NCI-H2107 treated with DMSO at 0.1 percent for 48 hours (cell line): ENCODE measurements around the gene TEX52.

Experiments
- DNase-seq: peaks from one replicate; lab custom pipeline; 2025; ENCODE audit not compliant: unreplicated experiment; lab: John Stamatoyannopoulos, UW

TEX52 gene

DNA sequence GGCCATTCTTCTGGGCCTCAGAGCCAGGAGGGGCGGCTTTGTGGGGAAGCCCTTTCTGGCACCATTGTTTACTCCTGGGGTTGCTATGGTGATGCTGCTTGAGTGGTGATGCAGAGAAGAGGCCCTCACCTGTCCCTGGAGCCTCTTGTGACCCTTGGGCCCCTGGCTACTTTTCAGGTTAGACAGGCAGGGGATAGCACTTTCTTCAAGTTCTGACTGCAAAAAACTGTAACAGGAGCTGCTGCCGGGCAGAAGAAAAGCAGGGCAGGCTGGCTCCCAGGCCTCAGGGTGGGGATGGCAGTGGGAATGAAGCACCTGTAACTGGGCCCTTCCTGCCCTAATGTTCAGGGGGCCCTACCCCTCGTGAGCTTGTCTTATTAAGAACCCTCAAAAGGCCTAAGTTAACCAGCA, at the start of gene TEX52:
TEX52 (minus strand) TSS at position 19 of the 411 bp plus-strand sequence; CDS start at position 6, 13 bp downstream.
- DNase-seq = no peak

DNA sequence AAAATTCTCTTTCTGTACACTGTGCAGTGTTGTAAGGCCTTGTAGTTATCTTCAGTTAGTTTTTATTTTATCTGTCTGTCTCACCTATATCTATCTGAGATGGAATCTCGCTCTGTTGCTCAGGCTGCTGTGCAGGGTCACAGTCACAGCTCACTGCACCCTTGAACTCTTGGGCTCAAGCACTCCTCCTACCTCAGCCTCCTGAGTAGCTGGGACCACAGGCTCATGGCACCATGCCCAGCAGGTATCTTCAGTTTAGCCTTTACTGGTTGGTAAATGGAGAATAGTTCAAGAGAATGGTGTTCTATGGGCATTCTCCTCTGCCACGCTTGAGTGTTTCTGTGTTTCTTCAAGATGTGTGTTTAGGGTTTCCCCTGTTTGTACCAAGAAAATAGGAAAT, 47.4 kb upstream of the TEX52 start:
- DNase-seq = peak; percentile 18

DNA sequence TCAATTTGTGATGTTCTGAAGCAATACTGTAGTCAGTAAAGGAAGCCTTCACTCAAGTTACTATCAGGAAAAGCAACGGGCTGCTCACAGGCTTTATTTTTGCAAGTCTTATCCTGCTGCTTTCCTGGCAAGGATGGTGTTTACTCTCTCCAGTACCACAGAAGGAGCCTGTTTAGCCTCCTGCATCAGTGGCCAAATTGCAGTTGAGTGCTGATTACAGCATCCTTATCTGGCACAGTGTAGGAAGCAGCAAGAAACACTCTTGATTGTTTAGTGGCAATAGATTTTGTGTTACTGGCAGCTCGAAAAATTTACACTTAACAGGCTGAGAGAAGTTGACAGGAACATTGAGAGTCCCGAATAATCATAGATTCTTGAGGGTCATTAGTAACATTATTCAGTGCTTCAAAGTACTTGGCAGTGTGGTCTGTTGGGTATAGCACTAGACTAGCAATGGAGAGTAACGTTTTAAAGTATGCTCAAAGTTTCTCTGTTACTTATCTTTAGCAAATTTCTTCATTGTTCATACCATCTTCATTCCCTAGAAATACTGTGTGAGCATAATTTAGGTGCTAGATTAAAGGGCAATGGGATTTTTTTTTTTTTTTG, 45.5 kb upstream of the TEX52 start:
- peak; percentile 81 for DNase-seq

DNA sequence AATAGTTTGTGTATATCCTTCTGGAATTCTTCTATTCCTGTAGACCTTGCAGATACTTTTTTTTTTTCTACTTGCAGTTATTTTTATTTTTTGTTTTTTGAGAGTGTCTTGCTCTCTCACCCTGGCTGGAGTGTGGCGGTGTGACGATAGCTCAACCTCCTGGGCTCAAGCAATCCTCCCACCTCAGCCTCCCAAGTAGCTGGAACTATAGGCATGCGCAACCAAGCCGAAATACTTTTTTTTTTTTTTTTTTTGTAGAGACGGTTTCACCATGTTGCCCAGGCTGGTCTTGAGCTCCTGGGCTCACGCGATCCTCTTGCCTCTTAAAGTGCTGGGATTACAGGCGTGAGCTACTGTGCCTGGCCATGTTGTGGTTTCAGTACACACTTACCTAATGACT, 43.8 kb upstream of the TEX52 start:
- DNase-seq = no peak

DNA sequence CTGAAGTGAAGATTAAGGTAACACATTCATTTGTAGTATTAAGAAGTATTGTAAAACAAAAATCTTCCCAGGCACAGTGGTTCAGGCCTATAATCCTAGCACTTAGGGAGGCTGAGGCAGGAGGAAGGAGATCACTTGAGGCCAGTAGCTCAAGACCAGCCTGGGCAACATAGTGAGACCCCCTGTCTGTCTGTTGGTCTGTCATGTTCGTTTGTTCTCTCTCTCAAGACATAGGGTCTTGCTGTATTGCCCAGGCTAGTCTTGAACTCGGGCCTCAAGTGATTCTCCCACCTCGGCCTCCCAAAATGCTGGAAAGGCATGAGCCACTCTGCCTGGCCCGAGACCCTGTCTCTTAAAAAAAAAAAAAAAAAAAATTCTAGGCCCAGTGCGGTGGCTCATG, 40.6 kb upstream of the TEX52 start:
- no peak for DNase-seq

DNA sequence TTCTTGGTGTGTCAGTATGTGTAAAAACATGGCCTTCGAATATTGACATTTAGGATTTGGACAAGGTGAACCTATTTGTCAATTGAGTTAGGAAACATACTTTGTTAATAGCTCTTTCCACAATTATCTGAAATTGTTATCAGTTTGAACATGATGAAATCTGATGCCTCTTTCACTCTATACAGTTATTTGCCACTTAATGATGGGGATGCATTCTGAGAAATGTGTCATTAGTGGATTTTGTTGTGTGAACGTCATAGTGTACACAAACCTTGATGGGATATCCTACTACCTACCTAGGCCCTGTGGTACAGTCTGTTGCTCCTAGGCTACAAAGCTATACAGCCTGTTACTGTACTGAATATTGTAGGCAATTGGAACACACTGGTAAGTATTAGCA, 38.7 kb upstream of the TEX52 start:
- DNase-seq = no peak

DNA sequence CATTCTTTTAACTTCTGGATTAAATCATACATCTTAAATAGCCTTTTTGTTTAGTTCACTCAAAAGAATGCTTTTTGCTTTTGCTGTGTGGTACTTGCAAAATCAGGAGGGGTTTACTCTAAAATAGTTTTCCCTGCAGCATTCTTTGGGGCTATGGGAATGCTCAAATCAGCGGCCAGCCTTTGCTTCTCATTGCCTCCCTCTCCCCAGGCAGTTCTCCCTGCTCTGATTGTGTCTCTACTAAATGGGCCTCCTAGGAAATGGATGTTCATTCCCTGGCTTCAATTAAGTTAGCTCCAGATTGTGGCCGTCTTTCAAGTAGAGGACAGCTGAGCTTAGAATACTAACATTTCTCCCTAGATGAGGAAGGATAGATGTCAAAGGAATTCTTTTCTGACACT, 38.2 kb upstream of the TEX52 start:
- DNase-seq = no peak

DNA sequence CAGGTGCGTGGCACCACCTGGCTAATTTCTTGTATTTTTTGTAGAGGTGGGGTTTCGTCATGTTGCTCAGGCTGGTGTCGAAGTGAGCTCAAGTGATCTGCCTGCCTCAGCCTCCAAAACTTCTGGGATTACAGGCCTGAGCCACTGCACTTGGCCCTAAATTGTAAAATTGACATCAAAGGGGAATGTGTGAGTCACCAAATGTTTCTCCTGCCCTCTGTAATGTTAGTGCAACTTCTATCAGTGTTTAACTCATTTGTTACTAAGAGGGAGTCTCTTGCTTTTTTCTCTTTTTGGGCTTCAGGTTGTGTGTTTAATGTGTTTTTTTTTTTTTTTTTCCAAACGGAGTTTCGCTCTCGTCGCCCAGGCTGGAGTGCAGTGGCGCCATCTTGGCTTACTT, 36.2 kb upstream of the TEX52 start:
- no peak for DNase-seq

DNA sequence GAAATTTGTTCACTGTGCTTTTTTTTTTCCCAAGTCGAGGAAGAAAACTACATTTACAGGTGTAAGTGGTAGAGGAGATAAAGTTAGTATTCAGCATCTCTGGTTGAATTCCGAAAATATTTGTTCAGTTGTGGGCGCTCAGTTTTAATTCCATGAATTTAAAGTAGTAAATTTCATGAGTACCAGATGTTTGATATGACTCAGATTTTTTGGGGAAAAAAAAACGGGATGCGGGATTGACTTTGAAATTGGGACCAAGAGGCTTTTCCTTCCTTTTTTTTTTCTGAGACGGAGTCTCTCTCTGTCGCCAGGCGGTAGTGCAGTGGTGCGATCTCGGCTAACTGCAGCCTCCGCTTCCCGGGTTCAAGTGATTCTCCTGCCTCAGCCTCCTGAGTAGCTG, 35.4 kb upstream of the TEX52 start:
- DNase-seq = no peak

DNA sequence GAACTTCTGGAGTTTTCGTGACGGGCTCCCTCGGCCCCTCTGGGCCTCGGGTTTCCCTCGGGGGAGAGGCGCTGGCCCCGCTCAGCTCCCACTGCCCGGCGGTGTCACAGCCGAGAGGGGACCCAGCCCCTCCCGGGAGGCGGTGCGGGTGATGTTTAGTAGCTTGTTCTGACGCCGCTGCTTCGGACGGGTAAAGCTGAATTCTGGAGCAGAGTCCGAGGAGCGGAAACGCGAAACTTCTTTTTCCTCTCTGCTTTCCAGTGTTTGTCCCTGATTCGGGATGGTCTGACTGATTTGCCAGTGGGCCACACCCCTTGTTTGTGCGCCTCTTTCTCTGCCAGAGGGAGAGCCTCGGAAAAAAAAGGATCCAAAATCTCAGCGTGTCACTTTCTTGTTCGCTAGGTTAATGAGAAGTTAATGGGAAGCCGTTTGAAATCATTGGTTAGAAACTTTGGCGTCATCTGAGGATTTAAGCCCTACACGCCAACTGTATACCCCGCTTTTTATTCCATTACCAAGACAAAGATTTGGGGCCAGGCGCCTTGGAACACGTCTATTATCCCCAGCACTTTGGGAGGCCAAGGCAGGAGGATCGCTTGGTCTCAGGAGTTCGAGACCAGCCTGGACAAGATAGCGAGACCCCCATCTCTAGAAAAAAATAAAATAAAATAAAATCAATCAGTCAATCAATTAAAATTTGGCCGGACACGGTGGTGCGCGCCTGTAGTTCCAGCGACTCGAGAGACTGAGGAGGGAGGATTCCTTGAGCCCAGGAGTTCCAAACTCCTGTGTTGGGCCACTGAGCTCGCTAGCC, 34.6 kb upstream of the TEX52 start:
- peak; percentile 23 for DNase-seq

DNA sequence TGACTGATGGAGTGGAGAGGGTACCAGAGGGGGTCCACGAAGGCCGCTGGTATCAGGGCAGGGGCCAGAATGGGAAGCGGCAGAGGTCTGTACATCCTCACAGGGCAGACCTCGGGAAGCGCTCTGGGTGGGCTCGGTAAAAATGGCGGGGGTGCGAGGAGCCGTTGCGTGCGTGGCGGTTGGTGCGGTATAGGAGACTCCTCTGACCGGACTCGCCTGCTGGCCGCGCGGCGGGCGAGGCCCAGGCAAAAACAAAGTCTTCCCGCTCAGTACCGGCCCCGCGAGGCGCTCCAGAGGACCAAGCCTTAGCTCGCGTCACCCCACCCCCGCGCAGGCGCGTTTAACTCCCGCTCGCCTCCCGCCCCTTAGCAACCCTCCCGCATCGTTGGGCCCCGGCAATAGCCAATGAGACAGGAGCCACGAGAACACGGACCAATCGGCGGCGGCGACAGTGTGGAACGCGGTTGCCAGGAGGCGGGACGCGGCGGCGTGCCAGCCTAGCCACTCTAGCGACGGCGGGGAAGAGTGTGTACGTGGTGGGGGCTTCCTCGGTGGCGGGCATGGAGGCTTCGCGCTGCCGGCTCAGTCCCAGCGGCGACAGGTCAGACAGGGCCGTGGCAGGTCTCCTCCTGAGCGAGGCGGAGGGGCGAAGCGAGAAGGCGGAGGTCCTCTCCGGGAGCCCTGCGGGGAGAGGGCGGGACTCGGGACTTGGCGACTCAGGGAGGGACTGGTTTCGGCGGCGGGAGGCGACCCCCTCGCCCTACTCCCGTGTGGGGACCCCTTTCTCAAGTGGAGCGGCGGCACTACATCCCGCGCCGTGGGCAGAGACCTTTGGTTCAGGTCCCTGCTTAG, 33.8 kb upstream of the TEX52 start, which contains the start of gene TULP3:
TULP3 (plus strand) TSS at position 504 of the 852 bp plus-strand sequence; CDS start at position 561, 57 bp downstream.
- peak; percentile 94 for DNase-seq

DNA sequence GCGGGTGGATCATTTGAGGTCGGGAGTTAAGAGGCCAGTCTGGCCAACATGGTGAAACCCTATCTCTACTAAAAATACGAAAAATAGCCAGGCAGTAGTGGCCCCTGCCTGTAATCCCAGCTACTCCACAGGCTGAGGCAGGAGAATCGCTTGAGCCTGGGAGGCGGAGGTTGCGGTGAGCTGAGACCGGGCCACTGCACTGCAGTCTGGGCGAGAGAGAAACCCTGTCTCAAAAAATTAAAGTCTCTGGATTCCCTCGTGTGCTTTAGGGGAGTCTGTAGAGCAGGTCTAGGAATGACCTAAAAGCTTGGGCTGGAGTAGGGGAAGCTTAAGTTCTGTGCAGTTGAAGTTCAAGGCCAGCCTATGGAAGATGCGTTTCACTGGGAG, 33.2 kb upstream of the TEX52 start:
- no peak for DNase-seq

DNA sequence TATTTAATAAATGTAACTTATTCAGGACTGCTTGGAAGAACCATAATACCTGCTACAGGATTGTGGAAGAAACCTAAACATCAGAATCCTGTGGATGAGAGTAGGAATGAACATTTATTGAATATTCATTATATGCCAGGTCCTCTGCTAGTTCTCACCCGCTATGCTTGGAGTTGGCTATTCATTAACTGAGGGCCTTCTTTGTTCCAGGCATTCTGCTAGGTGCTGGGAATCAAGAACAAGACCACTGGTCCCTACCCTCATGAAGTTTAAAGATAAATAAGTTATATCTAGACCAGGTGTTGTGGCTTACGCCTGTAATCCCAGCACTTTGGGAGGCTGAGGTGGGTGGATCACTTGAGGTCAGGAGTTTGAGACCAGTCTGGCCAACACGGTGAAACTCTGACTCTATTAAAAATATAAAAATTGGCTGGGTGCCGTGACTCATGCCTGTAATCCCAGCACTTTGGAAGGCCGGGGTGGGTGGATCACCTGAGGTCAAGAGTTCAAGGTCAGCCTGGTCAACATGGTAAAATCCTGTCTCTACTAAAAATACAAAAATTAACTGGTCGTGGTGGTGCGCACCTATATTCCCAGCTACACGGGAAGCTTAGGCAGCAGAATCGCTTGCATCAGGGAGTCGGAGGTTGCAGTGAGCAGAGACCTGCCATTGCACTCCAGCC, 30.1 kb upstream of the TEX52 start:
- no peak for DNase-seq

DNA sequence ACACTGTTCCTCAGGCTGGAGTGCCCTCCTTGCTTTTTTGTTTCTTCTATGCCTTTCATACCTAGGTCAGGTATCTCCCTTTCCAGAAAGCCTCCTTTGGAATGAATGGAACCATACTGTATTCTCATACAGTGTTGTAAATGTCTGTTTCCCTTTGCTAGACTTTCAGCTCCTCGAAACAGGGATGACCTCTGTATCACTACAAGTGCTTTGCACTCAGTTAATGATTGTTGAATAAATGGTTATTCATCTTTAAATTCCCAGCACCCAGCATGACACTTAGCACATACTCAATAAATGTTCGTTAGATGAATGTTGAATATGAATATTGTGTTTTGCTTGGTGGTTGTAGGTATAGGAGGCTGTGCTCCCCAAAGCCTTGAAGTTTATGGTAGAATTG, 28.0 kb upstream of the TEX52 start:
- DNase-seq = no peak

DNA sequence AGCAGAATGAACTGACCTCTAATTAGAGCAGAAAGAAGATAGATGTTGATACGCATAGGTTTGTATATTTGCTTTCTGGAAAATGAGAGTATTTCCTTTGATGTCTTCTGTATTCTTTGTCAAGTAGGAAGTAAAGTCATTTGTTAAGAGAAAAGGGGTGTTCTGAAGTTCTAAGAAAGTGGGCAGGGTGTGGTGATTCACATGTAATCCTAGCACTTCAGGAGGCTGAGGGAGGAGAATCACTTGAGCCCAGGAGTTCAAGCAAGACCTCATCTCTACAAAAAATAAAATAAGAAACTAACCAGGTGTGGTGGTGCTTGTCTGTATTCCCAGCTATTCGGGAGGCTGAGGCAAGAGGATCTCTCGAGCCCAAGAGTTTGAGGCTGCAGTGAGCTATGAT, 23.0 kb upstream of the TEX52 start:
- DNase-seq = no peak

DNA sequence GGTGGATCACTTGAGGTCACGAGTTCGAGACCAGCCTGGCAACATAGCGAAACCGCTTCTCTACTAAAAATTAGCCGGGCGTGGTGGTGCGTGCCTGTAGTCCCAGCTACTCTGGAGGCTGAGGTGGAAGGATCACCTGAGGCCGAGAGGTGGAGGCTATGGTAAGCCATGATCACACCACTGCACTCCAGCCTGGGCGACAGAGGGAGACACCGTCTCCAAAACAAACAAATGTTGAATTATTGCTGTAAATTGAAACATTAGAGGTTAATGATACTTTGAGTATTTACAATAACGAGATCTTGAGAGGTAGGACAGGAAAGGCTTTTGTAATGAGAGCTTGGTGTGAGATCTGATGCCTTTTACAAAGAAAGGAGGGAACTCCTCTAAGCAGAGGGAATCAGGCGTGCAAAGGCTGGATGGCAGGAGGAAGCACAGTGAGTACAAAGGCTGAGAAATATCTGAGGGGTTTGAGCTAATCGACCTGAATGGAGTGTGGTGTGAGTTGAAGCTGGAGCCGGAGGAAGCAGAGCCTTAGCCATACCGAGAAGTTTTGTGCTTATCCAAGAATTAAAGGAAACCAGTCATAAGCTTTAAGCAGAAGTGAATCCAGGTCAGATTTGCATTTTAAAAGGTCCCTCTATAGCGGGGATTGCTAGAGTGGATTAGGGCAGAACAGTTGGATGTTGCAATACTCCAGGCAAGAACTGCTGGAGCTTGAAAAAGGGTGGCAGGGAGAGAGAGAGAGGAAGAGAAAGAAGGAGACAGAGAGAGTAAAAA, 21.3 kb upstream of the TEX52 start:
- peak; percentile 97 for DNase-seq

DNA sequence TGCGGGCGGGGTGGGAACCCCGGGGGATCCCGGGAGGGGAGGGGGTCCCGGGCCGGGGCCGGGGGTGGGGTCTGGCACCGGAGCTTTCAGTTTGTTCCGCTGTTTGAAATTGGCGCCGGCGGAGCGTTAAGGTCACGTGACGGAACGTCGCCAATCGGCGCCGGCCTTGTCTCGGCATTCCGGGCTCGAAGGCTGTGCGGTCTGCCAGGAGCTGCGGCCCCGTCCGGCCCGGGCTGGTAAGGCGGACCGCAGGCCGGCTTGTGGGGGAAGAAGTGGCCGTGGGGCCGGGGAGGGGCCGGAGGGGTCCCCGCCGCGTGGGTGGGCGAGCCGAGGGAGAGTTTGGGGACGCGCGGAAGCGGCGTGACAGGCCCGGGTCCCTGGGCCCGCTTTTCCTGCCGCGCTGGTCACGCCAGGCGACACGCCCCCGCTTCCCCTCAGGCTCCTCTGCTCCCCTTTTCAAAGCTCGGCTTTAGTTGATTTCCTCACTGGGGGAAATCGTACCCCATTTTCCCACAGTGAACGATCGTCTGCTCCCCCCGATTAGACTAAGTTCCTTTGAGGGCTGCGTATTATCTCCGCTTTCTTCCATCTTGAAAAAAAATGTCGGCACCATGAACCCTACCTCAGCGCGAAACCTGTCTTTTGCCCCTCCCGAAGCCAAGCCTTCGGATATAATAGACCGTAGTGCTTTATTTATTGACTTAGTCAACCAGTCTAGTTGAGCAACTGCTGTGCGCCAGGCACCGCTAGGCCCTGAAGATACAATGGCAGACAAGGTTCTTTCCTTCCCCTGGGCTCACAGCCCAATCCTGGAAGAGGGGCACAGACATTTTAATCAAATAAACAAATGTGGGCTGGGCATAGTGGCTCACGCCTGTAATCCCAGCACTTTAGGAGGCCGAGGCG, 20.5 kb upstream of the TEX52 start, which contains the start of the genes FOXM1 and RHNO1:
FOXM1 (minus strand) TSS at position 128 of the 906 bp plus-strand sequence. CDS start 2,696 bp downstream, outside the sequence.
RHNO1 (plus strand) TSS at position 177 of the 906 bp plus-strand sequence. CDS start 8,144 bp downstream, outside the sequence.
- peak; percentile 79 for DNase-seq

DNA sequence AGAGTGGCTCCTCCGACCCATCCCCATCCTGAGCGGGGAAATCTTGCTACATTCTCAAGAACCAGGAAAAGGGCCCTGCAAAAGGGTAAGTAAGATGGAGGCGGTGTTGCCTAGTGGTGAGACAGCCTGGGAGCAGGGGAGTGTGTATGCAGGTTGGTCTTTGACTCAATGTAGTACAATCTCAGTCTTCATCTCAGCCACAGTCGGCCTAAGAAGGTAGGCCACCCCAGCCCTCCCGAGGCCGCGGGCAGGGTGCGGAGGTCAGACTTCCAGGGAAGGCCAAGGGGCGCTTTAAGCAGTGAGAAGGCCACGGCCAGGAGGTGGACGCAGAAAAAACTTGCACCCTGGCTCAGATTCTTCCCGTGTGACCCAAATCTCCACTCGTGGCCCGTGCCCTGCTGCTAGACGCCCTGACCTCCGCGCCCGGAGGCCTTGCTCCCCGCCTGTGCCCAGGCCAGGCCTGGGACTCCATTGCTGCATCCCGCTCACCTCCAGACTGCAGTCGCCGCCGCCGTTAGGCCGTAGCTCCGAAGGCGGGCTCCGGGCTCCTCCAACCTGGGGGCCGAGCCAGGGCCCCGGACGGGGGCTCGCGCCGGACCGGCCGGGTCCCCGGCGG, 19.7 kb upstream of the TEX52 start:
- no peak for DNase-seq
